ENCODE data around the gene NME4. TPM values are rescaled to one million over a fixed set of nuclear protein-coding genes. Genes with fewer than 3 reads are reported as not detected.

Gene NME4
- total RNA-seq, 2 experiments from 2014 or later = 25.0 TPM

- no peaks in the 10 kb centered on the region for H3K4me1 ChIP-seq (ENCODE audit: insufficient read depth, low read length, poor library complexity, severe bottlenecking)
- no peaks in the 10 kb centered on the region for H3K79me2 ChIP-seq (ENCODE audit: insufficient read depth, low read depth, low read length)
- H4K20me1 ChIP-seq (ENCODE audit: insufficient read depth, low read length) = no peaks in the 10 kb centered on the region
- no peaks in the 10 kb centered on the region for H3K36me3 ChIP-seq (ENCODE audit: insufficient read depth, low read length)
- H3K9me2 ChIP-seq (ENCODE audit: insufficient read depth, low read length) = no peaks in the 10 kb centered on the region
- ChIA-PET CTCF (ENCODE audit: unreplicated experiment) (no interaction called here), POLR2A (no interaction called here)
- TF ChIP-seq EZH2phosphoT487 (IDR thresholded peaks at IDR 0.05; ENCODE audit: borderline replicate concordance, low read depth, low read length) = no peak
- no peak for TF ChIP-seq CTCF (conservative IDR thresholded peaks at IDR 0.05; ENCODE audit: low read length)
- H3K4me3 ChIP-seq (ENCODE audit: low read depth, low read length, poor library complexity, severe bottlenecking) = no peak overlapping the region
- H3K9me3 ChIP-seq (ENCODE audit: low read length) = no peaks in the 10 kb centered on the region
- BruUV-seq (replicated peaks) = no TSS peak
- H2AFZ ChIP-seq (ENCODE audit: low read length) = no peak overlapping the region
- DNase-seq (ENCODE audit: low spot score) = no peak
- no peak overlapping the region for H3K27ac ChIP-seq (ENCODE audit: low read depth, low read length, poor library complexity, severe bottlenecking)
- intact Hi-C loops (cut with micrococcal nuclease; ENCODE audit: unreplicated experiment) = no loop called here
- H3K4me2 ChIP-seq (ENCODE audit: low read length) = no peak overlapping the region
These were observed 36.9 kb upstream of the NME4 start for GRCh38 chr16:359871-360697.

- no peaks in the 10 kb centered on the region for H4K20me1 ChIP-seq (ENCODE audit: insufficient read depth, low read length)
- H3K36me3 ChIP-seq (ENCODE audit: insufficient read depth, low read length) = no peaks in the 10 kb centered on the region
- H3K79me2 ChIP-seq (ENCODE audit: insufficient read depth, low read depth, low read length) = no peaks in the 10 kb centered on the region
- no peak overlapping the region for H3K27ac ChIP-seq (ENCODE audit: low read depth, low read length, poor library complexity, severe bottlenecking)
- H3K4me3 ChIP-seq (ENCODE audit: low read depth, low read length, poor library complexity, severe bottlenecking) = no peak overlapping the region
- ChIA-PET POLR2A (no interaction called here), CTCF (ENCODE audit: unreplicated experiment) (no interaction called here)
- H3K4me1 ChIP-seq (ENCODE audit: insufficient read depth, low read length, poor library complexity, severe bottlenecking) = no peaks in the 10 kb centered on the region
- TF ChIP-seq CTCF (conservative IDR thresholded peaks at IDR 0.05; ENCODE audit: low read length) = no peak
- TF ChIP-seq EZH2phosphoT487 (IDR thresholded peaks at IDR 0.05; ENCODE audit: borderline replicate concordance, low read depth, low read length) = no peak
- no peaks in the 10 kb centered on the region for H3K9me3 ChIP-seq (ENCODE audit: low read length)
- no TSS peak for BruUV-seq (replicated peaks)
- H2AFZ ChIP-seq (ENCODE audit: low read length) = no peak overlapping the region
- H3K9me2 ChIP-seq (ENCODE audit: insufficient read depth, low read length) = no peaks in the 10 kb centered on the region
- intact Hi-C loops (cut with micrococcal nuclease; ENCODE audit: unreplicated experiment) = no loop called here
- no peak for DNase-seq (ENCODE audit: low spot score)
- no peak overlapping the region for H3K4me2 ChIP-seq (ENCODE audit: low read length)
These were observed 36.2 kb upstream of the NME4 start for GRCh38 chr16:360698-361336.

All from OCI-LY7 (cell line).